ENCODE measurements around the gene CCNF. TPM values are rescaled to one million over a fixed set of nuclear protein-coding genes. Genes with fewer than 3 reads are reported as not detected.
"Not testable (repeated sequence)": the region's sequence is repeated elsewhere in the genome, so short reads cannot be mapped to it uniquely, and the experiment has no call there.

The CCNF gene
- total RNA-seq, 2 experiments from 2014 or later, result 43.5 TPM

GRCh38 chr16:2432286-2432685 lies 3.0 kb downstream of the CCNF start:
- no peak for TF ChIP-seq CTCF (IDR thresholded peaks at IDR 0.05)
- no peaks in the 10 kb centered on the region for H3K27me3 Mint-ChIP-seq
- H3K4me3 Mint-ChIP-seq, result no peak overlapping the region
- ATAC-seq (no peak), DNase-seq (no peak)
- POLR2A ChIA-PET, result no interaction called here
- no peak overlapping the region for H3K27ac Mint-ChIP-seq
- intact Hi-C loops (cut with micrococcal nuclease), result loop anchor here (10.0 kb wide), 1 partner anchor 73 kb away; no protein-coding TSS in a partner anchor
- no peaks in the 10 kb centered on the region for H3K9me3 Mint-ChIP-seq
- peaks cover 15% of the 10 kb centered on the region for H3K4me1 Mint-ChIP-seq (ENCODE audit: low read depth)
- H3K36me3 Mint-ChIP-seq (ENCODE audit: low read depth), result peaks cover 49% of the 10 kb centered on the region
- CTCF ChIA-PET, result no interaction called here

GRCh38 chr16:2432801-2433505 lies 3.7 kb downstream of the CCNF start:
- Mint-ChIP-seq H3K36me3 (ENCODE audit: low read depth) (peaks cover 54% of the 10 kb centered on the region), H3K9me3 (no peaks in the 10 kb centered on the region), H3K27ac (no peak overlapping the region), H3K4me1 (ENCODE audit: low read depth) (peaks cover 15% of the 10 kb centered on the region), H3K27me3 (no peaks in the 10 kb centered on the region), H3K4me3 (no peak overlapping the region)
- ATAC-seq (no peak), DNase-seq (no peak)
- CTCF ChIA-PET, result interaction anchor here (1.3 kb wide), 1 partner anchor 238 kb away, joined by 3 read pairs; no protein-coding TSS in a partner anchor
- intact Hi-C loops (cut with micrococcal nuclease), result loop anchor here (10.0 kb wide), 1 partner anchor 72 kb away; no protein-coding TSS in a partner anchor
- no peak for TF ChIP-seq CTCF (IDR thresholded peaks at IDR 0.05)
- POLR2A ChIA-PET, result no interaction called here

- H3K9me3 Mint-ChIP-seq, ATAC-seq, H3K4me3 Mint-ChIP-seq, CTCF ChIA-PET, H3K27ac Mint-ChIP-seq, H3K27me3 Mint-ChIP-seq, DNase-seq: not testable (repeated sequence)
- peaks cover 64% of the 10 kb centered on the region for H3K36me3 Mint-ChIP-seq (ENCODE audit: low read depth)
- POLR2A ChIA-PET, result interaction anchor here (1.4 kb wide), 1 partner anchor 15 kb away, joined by 5 read pairs; no protein-coding TSS in a partner anchor
- intact Hi-C loops (cut with micrococcal nuclease), result loop anchor here (10.0 kb wide), 1 partner anchor 70 kb away; no protein-coding TSS in a partner anchor
- peaks cover 12% of the 10 kb centered on the region for H3K4me1 Mint-ChIP-seq (ENCODE audit: low read depth)
These were observed 6.0 kb downstream of the CCNF start for GRCh38 chr16:2435236-2435635.

GRCh38 chr16:2436110-2436509 lies 6.9 kb downstream of the CCNF start:
- POLR2A ChIA-PET, result interaction anchor here (1.4 kb wide), 1 partner anchor 14 kb away, joined by 5 read pairs; no protein-coding TSS in a partner anchor
- no peak for TF ChIP-seq CTCF (IDR thresholded peaks at IDR 0.05)
- Mint-ChIP-seq H3K27ac (no peak overlapping the region), H3K9me3 (no peaks in the 10 kb centered on the region), H3K27me3 (no peaks in the 10 kb centered on the region), H3K4me3 (no peak overlapping the region), H3K4me1 (ENCODE audit: low read depth) (peaks cover 6% of the 10 kb centered on the region), H3K36me3 (ENCODE audit: low read depth) (peaks cover 57% of the 10 kb centered on the region)
- CTCF ChIA-PET, result no interaction called here
- intact Hi-C loops (cut with micrococcal nuclease), result loop anchor here (10.0 kb wide), 1 partner anchor 69 kb away; no protein-coding TSS in a partner anchor
- ATAC-seq (no peak), DNase-seq (no peak)

- Mint-ChIP-seq H3K27me3 (no peaks in the 10 kb centered on the region), H3K4me1 (ENCODE audit: low read depth) (peaks cover 6% of the 10 kb centered on the region), H3K4me3 (no peak overlapping the region), H3K36me3 (ENCODE audit: low read depth) (peaks cover 55% of the 10 kb centered on the region), H3K27ac (no peak overlapping the region), H3K9me3 (no peaks in the 10 kb centered on the region)
- DNase-seq (no peak), ATAC-seq (no peak)
- intact Hi-C loops (cut with micrococcal nuclease), result loop anchor here (10.0 kb wide), 1 partner anchor 68 kb away; no protein-coding TSS in a partner anchor
- ChIA-PET CTCF (no interaction called here), POLR2A (no interaction called here)
- TF ChIP-seq CTCF (IDR thresholded peaks at IDR 0.05), result no peak
These were observed 8.0 kb downstream of the CCNF start for GRCh38 chr16:2437032-2437790.

Data from activated CD8-positive, alpha-beta T cell treated with anti-CD3 and anti-CD28 coated beads for 36 hours (primary cell).